Neural progenitor cell (in vitro differentiated cells): ENCODE results near the gene YTHDC1.

ENCODE experiments used
- CTCF ChIP-seq: fragments of 200-600 bp; sonication (generic); IDR thresholded peaks from 2 replicates; pipeline ENCODE4 v1.5.1; 2017; ENCODE audit warnings: antibody characterized with exemption, mild to moderate bottlenecking
- EZH2 ChIP-seq: fragments of 200-600 bp; sonication (generic); IDR thresholded peaks from 2 replicates; pipeline ENCODE4 v1.6.1; 2017; ENCODE audit warnings: antibody characterized with exemption, mild to moderate bottlenecking, moderate library complexity
- EZH2phosphoT487 ChIP-seq: fragments of 200-600 bp; sonication (generic); IDR thresholded peaks from 2 replicates; pipeline ENCODE4 v1.6.1; 2017; ENCODE audit warnings: antibody characterized with exemption

- TF ChIP-seq CTCF = no peak
- no peak for TF ChIP-seq EZH2
- no peak for TF ChIP-seq EZH2phosphoT487
Measured at GRCh38 chr4:68349649-68350360, at the start of gene YTHDC1.
